ENCODE data around the gene CLIP2. TPM values are rescaled to one million over a fixed set of nuclear protein-coding genes. Genes with fewer than 3 reads are reported as not detected.
"Not testable (repeated sequence)": the region's sequence is repeated elsewhere in the genome, so short reads cannot be mapped to it uniquely, and the experiment has no call there.

Gene CLIP2
- total RNA-seq, 1 experiment from 2014 or later: 14.2 TPM

- intact Hi-C loops (cut with micrococcal nuclease): loop anchor here (1.0 to 5.0 kb wide), 3 partner anchors 44 to 387 kb away; no protein-coding TSS in a partner anchor
- BruUV-seq (replicated peaks): no TSS peak
- DNase-seq (ENCODE audit: unreplicated experiment): no peak
- no peaks in the 10 kb centered on the region for H3K9me3 Mint-ChIP-seq (ENCODE audit: unreplicated experiment)
- no peaks in the 10 kb centered on the region for H3K27me3 Mint-ChIP-seq (ENCODE audit: insufficient read depth, unreplicated experiment)
- ChIA-PET POLR2A (interaction anchor here (0.7 to 1.4 kb wide), 3 partner anchors 12 to 80 kb away, joined by 3 to 4 read pairs (median 3); partner anchors contain the start of gene EIF4H), CTCF (interaction anchor here (0.5 to 1.9 kb wide), 5 partner anchors 16 to 329 kb away, joined by 3 to 10 read pairs (median 4); no protein-coding TSS in a partner anchor)
- TF ChIP-seq, protein P1, sequence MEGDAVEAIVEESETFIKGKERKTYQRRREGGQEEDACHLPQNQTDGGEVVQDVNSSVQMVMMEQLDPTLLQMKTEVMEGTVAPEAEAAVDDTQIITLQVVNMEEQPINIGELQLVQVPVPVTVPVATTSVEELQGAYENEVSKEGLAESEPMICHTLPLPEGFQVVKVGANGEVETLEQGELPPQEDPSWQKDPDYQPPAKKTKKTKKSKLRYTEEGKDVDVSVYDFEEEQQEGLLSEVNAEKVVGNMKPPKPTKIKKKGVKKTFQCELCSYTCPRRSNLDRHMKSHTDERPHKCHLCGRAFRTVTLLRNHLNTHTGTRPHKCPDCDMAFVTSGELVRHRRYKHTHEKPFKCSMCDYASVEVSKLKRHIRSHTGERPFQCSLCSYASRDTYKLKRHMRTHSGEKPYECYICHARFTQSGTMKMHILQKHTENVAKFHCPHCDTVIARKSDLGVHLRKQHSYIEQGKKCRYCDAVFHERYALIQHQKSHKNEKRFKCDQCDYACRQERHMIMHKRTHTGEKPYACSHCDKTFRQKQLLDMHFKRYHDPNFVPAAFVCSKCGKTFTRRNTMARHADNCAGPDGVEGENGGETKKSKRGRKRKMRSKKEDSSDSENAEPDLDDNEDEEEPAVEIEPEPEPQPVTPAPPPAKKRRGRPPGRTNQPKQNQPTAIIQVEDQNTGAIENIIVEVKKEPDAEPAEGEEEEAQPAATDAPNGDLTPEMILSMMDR (IDR thresholded peaks at IDR 0.05; ENCODE audit: unreplicated experiment): no peak
- peak overlapping the region; percentile 99 for H3K27ac Mint-ChIP-seq (ENCODE audit: low read depth, unreplicated experiment)
- no peaks in the 10 kb centered on the region for H3K4me1 Mint-ChIP-seq (ENCODE audit: insufficient read depth, unreplicated experiment)
- peak overlapping the region; percentile 97 for H3K4me3 Mint-ChIP-seq (ENCODE audit: unreplicated experiment)
- peaks cover 39% of the 10 kb centered on the region for H3K36me3 Mint-ChIP-seq (ENCODE audit: insufficient read depth, unreplicated experiment)
Measured at GRCh38 chr7:74253835-74254128, 35.4 kb upstream of the CLIP2 start.

DNA sequence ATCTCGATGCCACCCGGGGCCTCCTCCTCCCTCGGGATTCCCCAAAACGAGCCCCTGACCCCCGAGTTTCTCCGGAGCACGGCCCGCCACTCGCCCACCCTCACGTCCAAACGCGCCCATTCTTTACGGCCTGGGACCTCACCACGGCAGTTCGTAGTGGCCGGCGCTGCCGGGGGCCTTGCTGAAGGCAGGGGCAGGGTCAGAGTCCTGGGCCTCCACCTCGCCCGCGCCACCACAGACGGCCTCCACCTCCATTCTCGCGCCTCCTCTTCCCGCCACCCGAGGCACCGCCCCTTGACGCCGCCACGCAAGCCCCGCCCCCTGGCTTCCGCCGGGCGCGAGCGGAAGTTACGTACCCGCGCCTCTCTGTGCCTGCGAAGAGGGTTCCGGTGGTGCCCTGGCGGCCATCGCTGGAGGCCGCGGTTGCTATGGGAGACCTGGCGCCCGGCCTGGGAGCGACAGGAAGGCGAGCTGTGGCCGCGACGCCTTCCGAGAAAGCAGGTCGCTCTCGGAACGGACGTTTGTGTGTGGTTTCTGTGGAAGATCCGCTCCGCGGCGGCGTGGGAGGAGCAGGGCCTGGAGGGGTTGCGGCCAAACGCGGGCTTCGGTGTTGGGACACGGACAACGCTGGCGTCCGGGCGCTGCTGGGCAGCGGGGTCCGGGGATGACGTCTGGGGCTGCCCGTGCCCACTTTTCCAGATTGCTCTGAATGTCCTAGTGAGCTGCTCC, 34.9 kb upstream of the CLIP2 start, which contains the start of gene RFC2:
TSS of gene RFC2 (minus strand) at position 271 of the 729 bp plus-strand sequence. CDS start at position 255, 16 bp downstream.
- peak; percentile 93 for DNase-seq (ENCODE audit: unreplicated experiment)
- peaks cover 36% of the 10 kb centered on the region for H3K36me3 Mint-ChIP-seq (ENCODE audit: insufficient read depth, unreplicated experiment)
- TF ChIP-seq, protein P1 (IDR thresholded peaks at IDR 0.05; ENCODE audit: unreplicated experiment): no peak
- ChIA-PET POLR2A (interaction anchor here (0.6 to 1.4 kb wide), 6 partner anchors 13 to 80 kb away, joined by 3 to 8 read pairs (median 3); no protein-coding TSS in a partner anchor), CTCF (interaction anchor here (0.5 to 1.9 kb wide), 7 partner anchors 11 to 252 kb away, joined by 3 to 10 read pairs (median 4); no protein-coding TSS in a partner anchor)
- no peaks in the 10 kb centered on the region for H3K9me3 Mint-ChIP-seq (ENCODE audit: unreplicated experiment)
- peak within 1 kb of the TSS; percentile 97 for H3K4me3 Mint-ChIP-seq (ENCODE audit: unreplicated experiment)
- H3K27ac Mint-ChIP-seq (ENCODE audit: low read depth, unreplicated experiment): peak within 1 kb of the TSS; percentile 99
- no TSS peak for BruUV-seq (replicated peaks)
- H3K4me1 Mint-ChIP-seq (ENCODE audit: insufficient read depth, unreplicated experiment): no peaks in the 10 kb centered on the region
- no peaks in the 10 kb centered on the region for H3K27me3 Mint-ChIP-seq (ENCODE audit: insufficient read depth, unreplicated experiment)
- intact Hi-C loops (cut with micrococcal nuclease): loop anchor here (1.0 to 5.0 kb wide), 3 partner anchors 45 to 388 kb away; no protein-coding TSS in a partner anchor

GRCh38 chr7:74254858-74255379, 34.3 kb upstream of the CLIP2 start:
- CTCF ChIA-PET: interaction anchor here (0.5 to 1.1 kb wide), 7 partner anchors 12 to 824 kb away, joined by 3 to 5 read pairs (median 3); no protein-coding TSS in a partner anchor
- POLR2A ChIA-PET: interaction anchor here (0.6 to 1.3 kb wide), 6 partner anchors 13 to 80 kb away, joined by 3 to 8 read pairs (median 3); no protein-coding TSS in a partner anchor
- no peak for DNase-seq (ENCODE audit: unreplicated experiment)
- H3K27ac Mint-ChIP-seq (ENCODE audit: low read depth, unreplicated experiment): peak overlapping the region; percentile 99
- H3K36me3 Mint-ChIP-seq (ENCODE audit: insufficient read depth, unreplicated experiment): peaks cover 30% of the 10 kb centered on the region
- no peaks in the 10 kb centered on the region for H3K4me1 Mint-ChIP-seq (ENCODE audit: insufficient read depth, unreplicated experiment)
- H3K4me3 Mint-ChIP-seq (ENCODE audit: unreplicated experiment): peak overlapping the region; percentile 97
- H3K27me3 Mint-ChIP-seq (ENCODE audit: insufficient read depth, unreplicated experiment): no peaks in the 10 kb centered on the region
- TSS peak; percentile 73 for BruUV-seq (replicated peaks)
- no peaks in the 10 kb centered on the region for H3K9me3 Mint-ChIP-seq (ENCODE audit: unreplicated experiment)
- TF ChIP-seq, protein P1 (IDR thresholded peaks at IDR 0.05; ENCODE audit: unreplicated experiment): no peak
- intact Hi-C loops (cut with micrococcal nuclease): loop anchor here (1.0 to 5.0 kb wide), 3 partner anchors 46 to 389 kb away; no protein-coding TSS in a partner anchor

DNA sequence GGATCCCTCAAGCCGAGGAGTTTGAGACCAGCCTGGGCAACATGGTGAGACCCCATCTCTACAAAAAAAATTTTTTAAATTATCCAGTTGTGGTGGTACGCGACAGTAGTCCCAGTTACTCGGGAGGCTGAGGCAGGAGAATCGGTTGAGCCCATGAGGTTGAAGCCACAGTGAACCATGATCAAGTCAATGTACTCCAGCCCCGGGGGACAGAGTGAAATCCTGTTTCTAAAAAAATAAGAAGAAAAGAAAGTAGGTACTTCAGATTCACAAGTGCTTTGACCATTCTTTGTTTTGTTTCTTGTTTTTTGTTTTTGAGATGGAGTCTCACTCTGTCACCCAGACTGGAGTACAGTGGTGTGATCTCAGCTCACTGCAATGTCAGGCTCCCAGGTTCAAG, 33.7 kb upstream of the CLIP2 start:
- DNase-seq (ENCODE audit: unreplicated experiment); H3K27ac Mint-ChIP-seq (ENCODE audit: low read depth, unreplicated experiment); H3K9me3 Mint-ChIP-seq (ENCODE audit: unreplicated experiment); intact Hi-C loops (cut with micrococcal nuclease); H3K27me3 Mint-ChIP-seq (ENCODE audit: insufficient read depth, unreplicated experiment); BruUV-seq (replicated peaks); H3K4me1 Mint-ChIP-seq (ENCODE audit: insufficient read depth, unreplicated experiment): not testable (repeated sequence)
- POLR2A ChIA-PET: interaction anchor here (1.2 to 1.3 kb wide), 2 partner anchors 35 to 81 kb away, joined by 3 read pairs; no protein-coding TSS in a partner anchor
- CTCF ChIA-PET: interaction anchor here (0.6 to 0.7 kb wide), 2 partner anchors 399 to 825 kb away, joined by 3 read pairs; no protein-coding TSS in a partner anchor
- H3K36me3 Mint-ChIP-seq (ENCODE audit: insufficient read depth, unreplicated experiment): peaks cover 25% of the 10 kb centered on the region
- H3K4me3 Mint-ChIP-seq (ENCODE audit: unreplicated experiment): peak overlapping the region; percentile 97

Data from MCF 10A (cell line).